Fibroblast of villous mesenchyme (primary cell): ENCODE measurements around the gene PLD5. TPM values are rescaled to one million over a fixed set of nuclear protein-coding genes. Genes with fewer than 3 reads are reported as not detected.

ENCODE experiments used
- DNase-seq: peaks from one replicate; pipeline ENCODE4 v3.0.0-alpha.2; 2010; ENCODE audit warnings: low read depth
- H3K4me3 ChIP-seq: 2 replicates; pipeline ENCODE4 v1.5.1; 2011; ENCODE audit warnings: low read depth, mild to moderate bottlenecking, low read length
- total RNA-seq: library from RNA; depleted of rRNA; stranded (reverse); fragments of >200 nt; gene quantifications from 2 replicates; pipeline ENCODE4 v1.2.3, GENCODE V29; 2012
- TF ChIP-seq, protein P1 (sequence below): IDR thresholded peaks from 2 replicates; pipeline ENCODE4 v1.5.1; 2012; ENCODE audit warnings: low read depth, mild to moderate bottlenecking, low read length; ENCODE audit not compliant: insufficient read depth

PLD5 gene
- total RNA-seq, 1 donor: not detected

GRCh38 chr1:242448910-242449645, 75.4 kb downstream of the PLD5 start:
- TF ChIP-seq, protein P1, sequence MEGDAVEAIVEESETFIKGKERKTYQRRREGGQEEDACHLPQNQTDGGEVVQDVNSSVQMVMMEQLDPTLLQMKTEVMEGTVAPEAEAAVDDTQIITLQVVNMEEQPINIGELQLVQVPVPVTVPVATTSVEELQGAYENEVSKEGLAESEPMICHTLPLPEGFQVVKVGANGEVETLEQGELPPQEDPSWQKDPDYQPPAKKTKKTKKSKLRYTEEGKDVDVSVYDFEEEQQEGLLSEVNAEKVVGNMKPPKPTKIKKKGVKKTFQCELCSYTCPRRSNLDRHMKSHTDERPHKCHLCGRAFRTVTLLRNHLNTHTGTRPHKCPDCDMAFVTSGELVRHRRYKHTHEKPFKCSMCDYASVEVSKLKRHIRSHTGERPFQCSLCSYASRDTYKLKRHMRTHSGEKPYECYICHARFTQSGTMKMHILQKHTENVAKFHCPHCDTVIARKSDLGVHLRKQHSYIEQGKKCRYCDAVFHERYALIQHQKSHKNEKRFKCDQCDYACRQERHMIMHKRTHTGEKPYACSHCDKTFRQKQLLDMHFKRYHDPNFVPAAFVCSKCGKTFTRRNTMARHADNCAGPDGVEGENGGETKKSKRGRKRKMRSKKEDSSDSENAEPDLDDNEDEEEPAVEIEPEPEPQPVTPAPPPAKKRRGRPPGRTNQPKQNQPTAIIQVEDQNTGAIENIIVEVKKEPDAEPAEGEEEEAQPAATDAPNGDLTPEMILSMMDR: no peak
- no peak overlapping the region for H3K4me3 ChIP-seq

GRCh38 chr1:242447689-242448088, 76.8 kb downstream of the PLD5 start:
- DNase-seq: no peak
- TF ChIP-seq, protein P1: no peak
- no peak overlapping the region for H3K4me3 ChIP-seq

More at GRCh38 chr1:242448910-242449645, 75.4 kb downstream of the PLD5 start:
- DNase-seq: no peak

DNA sequence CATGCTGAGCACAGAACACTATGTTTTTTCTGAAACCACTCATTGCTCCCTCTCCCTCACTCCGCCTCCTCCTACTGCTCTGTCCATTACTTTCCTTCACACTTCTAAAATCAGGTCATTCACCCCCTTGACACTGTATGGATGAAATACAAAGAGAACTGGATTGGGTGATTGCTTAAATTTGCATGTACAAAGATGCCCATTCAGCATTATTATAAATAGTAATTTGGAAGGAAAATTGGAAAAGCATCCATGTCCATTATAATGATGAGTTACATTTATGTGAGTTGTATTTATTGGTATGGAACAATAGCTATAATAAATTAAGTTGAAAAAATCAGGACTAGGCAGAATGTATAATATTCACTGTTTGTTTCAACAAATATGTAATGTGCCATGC, 83.7 kb downstream of the PLD5 start:
- DNase-seq: no peak
- TF ChIP-seq, protein P1: no peak
- no peak overlapping the region for H3K4me3 ChIP-seq

GRCh38 chr1:242435200-242435599, 89.3 kb downstream of the PLD5 start:
- no peak for DNase-seq
- TF ChIP-seq, protein P1: no peak
- H3K4me3 ChIP-seq: no peak overlapping the region

GRCh38 chr1:242432491-242433095, 91.9 kb downstream of the PLD5 start:
- DNase-seq: no peak
- H3K4me3 ChIP-seq: no peak overlapping the region
- TF ChIP-seq, protein P1: no peak

- TF ChIP-seq, protein P1: no peak
- H3K4me3 ChIP-seq: no peak overlapping the region
- no peak for DNase-seq
Measured at GRCh38 chr1:242431786-242432185, 92.7 kb downstream of the PLD5 start.
